Measurements from ENCODE around the gene SNAPC4.

The SNAPC4 gene

GRCh38 chr9:136386018-136386417, 14.0 kb downstream of the SNAPC4 start:
- FAIRE-seq, result no peak

- FAIRE-seq, result no peak
Measured at GRCh38 chr9:136385015-136385414, 15.0 kb downstream of the SNAPC4 start.

- FAIRE-seq, result no peak
Measured at GRCh38 chr9:136383436-136383835, 16.5 kb downstream of the SNAPC4 start.

- FAIRE-seq, result no peak
Measured at GRCh38 chr9:136381966-136382513, 17.9 kb downstream of the SNAPC4 start.

- FAIRE-seq, result no peak
Measured at GRCh38 chr9:136381311-136381710, 18.7 kb downstream of the SNAPC4 start.

GRCh38 chr9:136380381-136380780, 19.6 kb downstream of the SNAPC4 start:
- FAIRE-seq, result no peak

- FAIRE-seq, result no peak
Measured at GRCh38 chr9:136379891-136380290, 20.1 kb downstream of the SNAPC4 start.

GRCh38 chr9:136379401-136379800, 20.6 kb downstream of the SNAPC4 start:
- FAIRE-seq, result no peak

- no peak for FAIRE-seq
Measured at GRCh38 chr9:136379003-136379287, 21.0 kb downstream of the SNAPC4 start.

GRCh38 chr9:136378170-136379002, 21.6 kb downstream of the SNAPC4 start:
- FAIRE-seq, result no peak

- no peak for FAIRE-seq
Measured at GRCh38 chr9:136377341-136378169, 22.4 kb downstream of the SNAPC4 start.

GRCh38 chr9:136376457-136376856, 23.5 kb downstream of the SNAPC4 start:
- FAIRE-seq, result no peak

GRCh38 chr9:136375096-136375495, 24.9 kb downstream of the SNAPC4 start:
- FAIRE-seq, result no peak

GRCh38 chr9:136374183-136374575, 25.8 kb downstream of the SNAPC4 start:
- no peak for FAIRE-seq

GRCh38 chr9:136373300-136374182, 26.4 kb downstream of the SNAPC4 start, which contains the start of gene CARD9:
Gene CARD9, minus strand, starts transcription at chr9:136373669. Its CDS starts 1,591 bp downstream, at chr9:136372078.
- FAIRE-seq, result no peak

GRCh38 chr9:136372561-136373299, 27.2 kb downstream of the SNAPC4 start:
- no peak for FAIRE-seq

- no peak for FAIRE-seq
Measured at GRCh38 chr9:136372006-136372405, 28.0 kb downstream of the SNAPC4 start.

- FAIRE-seq, result no peak
Measured at GRCh38 chr9:136371533-136371880, 28.5 kb downstream of the SNAPC4 start.

GRCh38 chr9:136370687-136371532, 29.1 kb downstream of the SNAPC4 start:
- no peak for FAIRE-seq

- no peak for FAIRE-seq
Measured at GRCh38 chr9:136370037-136370436, 29.9 kb downstream of the SNAPC4 start.

GRCh38 chr9:136368190-136368589, 31.8 kb downstream of the SNAPC4 start:
- FAIRE-seq, result no peak

Data from colon (tissue), 2 donors.